CD4-positive, alpha-beta T cell treated with Interleukin-17A for 1 hour (primary cell): ENCODE data around the gene PCDHGA9.
"Not testable (repeated sequence)": the region's sequence is repeated elsewhere in the genome, so short reads cannot be mapped to it uniquely, and the experiment has no call there.

Experiments used
- DNase-seq: peaks from one replicate; pipeline ENCODE4 v3.0.0-alpha.2; 2020

PCDHGA9 gene

DNA sequence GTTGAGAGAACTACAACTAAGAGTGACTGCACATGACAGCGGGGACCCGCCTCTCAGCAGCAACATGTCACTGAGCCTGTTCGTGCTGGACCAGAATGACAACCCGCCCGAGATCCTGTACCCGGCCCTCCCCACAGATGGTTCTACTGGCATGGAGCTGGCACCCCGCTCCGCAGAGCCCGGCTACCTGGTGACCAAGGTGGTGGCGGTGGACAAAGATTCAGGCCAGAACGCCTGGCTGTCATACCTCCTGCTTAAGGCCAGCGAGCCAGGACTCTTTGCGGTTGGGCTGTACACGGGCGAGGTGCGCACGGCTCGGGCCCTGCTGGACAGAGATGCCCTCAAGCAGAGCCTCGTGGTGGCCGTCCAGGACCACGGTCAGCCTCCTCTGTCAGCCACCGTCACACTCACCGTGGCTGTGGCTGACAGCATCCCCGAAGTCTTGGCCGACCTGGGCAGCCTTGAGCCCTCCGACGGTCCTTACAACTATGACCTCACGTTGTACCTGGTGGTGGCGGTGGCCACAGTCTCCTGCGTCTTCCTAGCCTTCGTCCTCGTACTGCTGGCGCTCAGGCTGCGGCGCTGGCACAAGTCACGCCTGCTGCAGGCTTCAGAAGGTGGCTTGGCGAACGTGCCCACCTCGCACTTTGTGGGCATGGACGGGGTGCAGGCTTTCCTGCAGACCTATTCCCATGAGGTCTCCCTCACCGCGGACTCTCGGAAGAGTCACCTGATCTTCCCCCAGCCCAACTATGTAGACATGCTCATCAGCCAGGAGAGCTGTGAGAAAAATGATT is 17.9 kb upstream of the PCDHGA9 start:
- no peak for DNase-seq

- DNase-seq: peak; percentile 41
These were observed 14.8 kb upstream of the PCDHGA9 start, which contains the start of gene PCDHGB4 for GRCh38 chr5:141387557-141388311. Gene PCDHGB4 (plus strand): TSS chr5:141387698. CDS start chr5:141387885, 187 bp downstream.

GRCh38 chr5:141388661-141389060 is 13.9 kb upstream of the PCDHGA9 start:
- DNase-seq: no peak

DNA sequence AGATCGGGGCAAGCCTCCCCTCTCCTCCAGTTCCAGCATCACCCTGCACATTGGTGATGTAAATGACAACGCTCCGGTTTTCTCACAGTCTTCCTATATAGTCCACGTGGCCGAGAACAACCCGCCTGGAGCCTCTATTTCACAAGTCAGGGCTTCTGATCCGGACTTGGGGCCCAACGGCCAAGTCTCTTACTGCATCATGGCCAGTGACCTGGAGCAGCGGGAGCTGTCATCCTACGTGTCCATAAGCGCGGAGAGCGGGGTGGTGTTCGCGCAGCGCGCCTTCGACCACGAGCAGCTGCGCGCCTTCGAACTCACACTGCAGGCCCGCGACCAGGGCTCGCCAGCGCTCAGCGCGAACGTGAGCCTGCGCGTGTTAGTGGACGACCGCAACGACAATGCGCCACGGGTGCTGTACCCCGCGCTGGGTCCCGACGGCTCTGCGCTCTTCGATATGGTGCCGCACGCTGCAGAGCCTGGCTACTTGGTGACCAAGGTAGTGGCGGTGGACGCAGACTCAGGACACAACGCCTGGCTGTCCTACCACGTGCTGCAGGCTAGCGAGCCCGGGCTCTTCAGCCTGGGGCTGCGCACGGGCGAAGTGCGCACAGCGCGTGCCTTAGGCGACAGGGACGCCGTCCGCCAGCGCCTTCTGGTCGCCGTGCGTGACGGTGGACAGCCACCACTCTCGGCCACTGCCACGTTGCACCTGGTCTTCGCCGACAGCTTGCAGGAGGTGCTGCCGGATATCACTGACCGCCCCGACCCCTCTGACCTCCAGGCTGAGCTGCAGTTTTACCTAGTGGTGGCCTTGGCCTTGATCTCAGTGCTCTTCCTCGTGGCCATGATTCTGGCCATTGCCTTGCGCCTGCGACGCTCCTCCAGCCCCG is 13.2 kb upstream of the PCDHGA9 start:
- DNase-seq: no peak

DNA sequence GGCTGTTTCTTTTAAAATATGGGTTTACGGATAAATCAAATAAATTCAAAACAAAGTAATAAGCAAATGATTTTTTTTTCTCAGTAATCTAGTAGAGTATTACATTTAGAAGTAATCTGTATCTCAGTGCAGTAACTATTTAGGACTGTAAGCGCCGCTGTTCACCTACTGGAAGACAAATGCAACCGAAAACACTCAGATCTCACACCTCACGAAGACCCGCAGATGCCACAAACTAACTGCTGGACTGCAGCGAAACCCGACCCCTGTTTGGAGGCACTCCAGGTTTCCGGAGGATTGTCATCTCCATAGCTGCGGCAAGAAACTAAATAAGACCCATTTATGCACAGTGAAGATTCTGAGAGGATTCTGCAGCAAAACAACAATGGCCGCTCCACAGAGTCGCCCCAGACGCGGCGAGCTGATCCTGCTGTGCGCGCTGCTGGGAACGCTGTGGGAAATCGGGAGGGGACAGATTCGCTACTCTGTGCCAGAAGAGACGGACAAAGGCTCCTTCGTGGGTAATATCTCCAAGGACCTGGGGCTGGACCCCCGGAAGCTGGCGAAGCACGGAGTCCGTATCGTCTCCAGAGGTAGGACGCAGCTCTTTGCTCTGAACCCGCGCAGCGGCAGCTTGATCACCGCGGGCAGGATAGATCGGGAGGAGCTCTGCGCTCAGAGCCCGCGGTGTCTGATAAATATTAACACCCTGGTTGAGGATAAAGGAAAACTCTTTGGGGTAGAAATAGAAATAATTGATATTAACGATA is 10.0 kb upstream of the PCDHGA9 start, which contains the start of gene PCDHGA8:
PCDHGA8 (plus strand) TSS at position 205 of the 770 bp plus-strand sequence; CDS start at position 386, 181 bp downstream.
- DNase-seq: peak; percentile 15

- DNase-seq: no peak
These were observed 9.3 kb upstream of the PCDHGA9 start for GRCh38 chr5:141393267-141393666.

DNA sequence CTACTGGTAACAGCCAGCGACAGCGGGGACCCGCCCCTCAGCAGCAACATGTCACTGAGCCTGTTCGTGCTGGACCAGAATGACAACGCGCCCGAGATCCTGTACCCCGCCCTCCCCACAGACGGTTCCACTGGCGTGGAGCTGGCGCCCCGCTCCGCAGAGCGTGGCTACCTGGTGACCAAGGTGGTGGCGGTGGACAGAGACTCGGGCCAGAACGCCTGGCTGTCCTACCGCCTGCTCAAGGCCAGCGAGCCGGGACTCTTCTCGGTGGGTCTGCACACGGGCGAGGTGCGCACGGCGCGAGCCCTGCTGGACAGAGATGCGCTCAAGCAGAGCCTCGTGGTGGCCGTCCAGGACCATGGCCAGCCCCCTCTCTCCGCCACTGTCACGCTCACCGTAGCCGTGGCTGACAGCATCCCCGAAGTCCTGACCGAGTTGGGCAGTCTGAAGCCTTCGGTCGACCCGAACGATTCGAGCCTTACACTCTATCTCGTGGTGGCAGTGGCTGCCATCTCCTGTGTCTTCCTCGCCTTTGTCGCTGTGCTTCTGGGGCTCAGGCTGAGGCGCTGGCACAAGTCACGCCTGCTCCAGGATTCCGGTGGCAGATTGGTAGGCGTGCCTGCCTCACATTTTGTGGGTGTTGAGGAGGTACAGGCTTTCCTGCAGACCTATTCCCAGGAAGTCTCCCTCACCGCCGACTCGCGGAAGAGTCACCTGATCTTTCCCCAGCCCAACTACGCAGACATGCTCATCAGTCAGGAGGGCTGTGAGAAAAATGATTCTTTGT is 8.0 kb upstream of the PCDHGA9 start:
- not testable (repeated sequence) for DNase-seq

- DNase-seq: peak; percentile 43
These were observed 4.6 kb upstream of the PCDHGA9 start, which contains the start of gene PCDHGB5 for GRCh38 chr5:141397756-141398551. Gene PCDHGB5 (plus strand): TSS chr5:141397947. CDS start chr5:141398128, 181 bp downstream.

DNA sequence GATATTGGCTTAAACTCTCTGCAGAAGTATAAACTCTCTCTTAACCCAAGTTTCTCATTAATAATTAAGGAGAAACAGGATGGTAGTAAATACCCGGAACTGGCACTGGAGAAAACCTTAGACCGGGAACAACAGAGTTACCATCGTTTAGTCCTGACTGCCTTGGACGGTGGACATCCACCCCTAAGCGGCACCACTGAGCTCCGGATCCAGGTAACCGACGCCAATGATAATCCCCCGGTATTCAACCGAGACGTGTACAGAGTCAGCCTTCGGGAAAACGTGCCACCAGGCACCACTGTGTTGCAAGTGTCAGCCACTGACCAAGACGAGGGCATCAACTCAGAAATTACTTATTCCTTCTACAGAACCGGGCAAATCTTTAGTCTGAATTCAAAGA is 4.0 kb upstream of the PCDHGA9 start:
- no peak for DNase-seq

DNA sequence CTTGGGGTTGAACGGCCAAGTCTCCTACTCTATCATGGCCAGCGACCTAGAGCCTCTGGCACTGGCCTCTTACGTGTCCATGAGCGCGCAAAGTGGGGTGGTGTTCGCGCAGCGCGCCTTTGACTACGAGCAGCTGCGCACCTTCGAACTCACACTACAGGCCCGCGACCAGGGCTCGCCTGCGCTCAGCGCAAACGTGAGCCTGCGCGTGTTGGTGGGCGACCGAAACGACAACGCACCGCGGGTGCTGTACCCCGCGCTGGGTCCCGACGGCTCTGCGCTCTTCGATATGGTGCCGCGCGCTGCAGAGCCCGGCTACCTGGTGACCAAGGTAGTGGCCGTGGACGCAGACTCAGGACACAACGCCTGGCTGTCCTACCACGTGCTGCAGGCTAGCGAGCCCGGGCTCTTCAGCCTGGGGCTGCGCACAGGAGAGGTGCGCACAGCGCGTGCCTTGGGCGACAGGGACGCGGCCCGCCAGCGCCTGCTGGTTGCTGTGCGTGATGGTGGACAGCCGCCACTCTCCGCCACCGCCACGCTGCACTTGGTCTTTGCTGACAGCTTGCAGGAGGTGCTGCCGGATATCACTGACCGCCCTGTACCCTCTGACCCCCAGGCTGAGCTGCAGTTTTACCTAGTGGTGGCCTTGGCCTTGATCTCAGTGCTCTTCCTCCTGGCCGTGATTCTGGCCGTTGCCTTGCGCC is 2.9 kb upstream of the PCDHGA9 start:
- no peak for DNase-seq

DNA sequence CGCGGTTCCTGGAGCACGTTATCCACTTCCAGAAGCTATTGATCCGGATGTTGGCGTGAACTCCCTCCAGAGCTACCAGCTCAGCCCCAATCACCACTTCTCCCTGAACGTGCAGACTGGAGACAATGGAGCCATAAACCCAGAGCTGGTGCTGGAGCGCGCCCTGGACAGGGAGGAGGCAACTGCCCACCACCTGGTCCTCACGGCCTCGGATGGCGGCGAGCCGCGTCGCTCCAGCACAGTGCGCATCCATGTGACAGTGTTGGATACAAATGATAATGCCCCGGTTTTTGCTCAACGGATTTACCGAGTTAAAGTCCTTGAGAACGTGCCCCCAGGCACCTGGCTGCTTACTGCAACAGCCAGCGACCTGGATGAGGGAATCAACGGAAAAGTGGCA is 809 bp downstream of the PCDHGA9 start:
- DNase-seq: no peak

- peak; percentile 40 for DNase-seq
These were observed 5.4 kb downstream of the PCDHGA9 start, which contains the start of gene PCDHGB6 for GRCh38 chr5:141407790-141408505. Gene PCDHGB6 (plus strand): TSS chr5:141408021. CDS start chr5:141408203, 182 bp downstream.

GRCh38 chr5:141409598-141410306 is 7.2 kb downstream of the PCDHGA9 start:
- DNase-seq: no peak

DNA sequence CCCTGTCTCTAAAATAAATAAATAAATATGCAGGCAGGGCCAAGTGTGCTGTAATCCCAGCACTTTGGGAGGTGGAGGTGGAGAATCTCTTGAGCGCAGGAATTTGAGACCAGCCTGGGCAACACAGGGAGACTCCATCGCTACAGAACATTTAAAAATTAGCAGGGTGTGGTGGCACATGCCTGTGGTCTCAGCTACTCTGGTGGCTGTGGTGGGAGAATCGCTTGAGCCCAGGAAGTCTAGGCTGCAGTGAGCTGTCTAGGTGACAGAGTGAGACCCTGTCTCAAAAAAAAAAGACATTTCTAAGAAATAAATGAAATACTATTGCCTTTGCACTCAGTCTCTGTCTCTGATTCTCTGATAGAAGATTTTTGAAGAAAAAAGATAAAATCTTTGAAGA is 9.0 kb downstream of the PCDHGA9 start:
- no peak for DNase-seq

DNA sequence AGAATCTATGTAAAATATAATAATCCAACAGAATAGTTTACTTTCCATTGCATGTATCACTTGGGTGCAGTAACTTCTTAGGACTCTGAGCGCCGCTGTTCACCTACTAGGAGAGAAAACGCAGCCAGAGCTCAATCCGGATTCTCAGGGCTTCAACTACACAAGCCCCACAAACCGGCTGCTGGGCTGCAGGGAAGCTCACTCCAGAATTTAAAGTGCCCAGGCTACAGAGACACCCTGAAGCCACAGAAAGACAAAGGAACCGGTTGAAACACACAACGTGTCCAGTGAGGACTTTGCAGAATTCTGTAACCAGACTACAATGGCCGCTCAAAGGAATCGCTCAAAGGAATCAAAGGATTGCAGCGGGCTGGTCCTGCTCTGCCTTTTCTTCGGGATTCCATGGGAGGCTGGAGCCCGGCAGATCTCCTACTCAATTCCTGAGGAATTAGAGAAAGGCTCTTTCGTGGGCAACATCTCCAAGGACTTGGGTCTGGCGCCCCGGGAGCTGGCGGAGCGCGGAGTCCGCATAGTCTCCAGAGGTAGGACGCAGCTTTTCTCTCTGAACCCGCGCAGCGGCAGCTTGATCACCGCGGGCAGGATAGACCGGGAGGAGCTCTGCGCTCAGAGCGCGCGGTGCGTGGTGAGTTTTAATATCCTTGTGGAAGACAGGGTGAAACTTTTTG is 10.4 kb downstream of the PCDHGA9 start, which contains the start of gene PCDHGA10:
PCDHGA10 (plus strand) TSS at position 134 of the 686 bp plus-strand sequence; CDS start at position 323, 189 bp downstream.
- DNase-seq: peak; percentile 70

GRCh38 chr5:141413540-141414069 is 11.0 kb downstream of the PCDHGA9 start:
- no peak for DNase-seq
